ENCODE results near the gene TP63. TPM values are rescaled to one million over a fixed set of nuclear protein-coding genes. Genes with fewer than 3 reads are reported as not detected.

TP63 gene
- total and polyA plus RNA-seq, 2 donors (not counting 3 experiments of a cell fraction or from before 2014, with no cell fraction given), result not detected

GRCh38 chr3:189690237-189690636 is 59.0 kb downstream of the TP63 start:
- no peak for FAIRE-seq
- Histone ChIP-seq H3K4me3 (replicated peaks in 1 of 3; ENCODE audit: insufficient read depth in 1 of 3, low read depth in 1 of 3, low read length in 3 of 3) (no peak overlapping the region), H3K9me1 (replicated peaks; ENCODE audit: control insufficient read depth, extremely low read depth, insufficient read depth, low read length) (no peaks in the 10 kb centered on the region), H3K9ac (replicated peaks; ENCODE audit: extremely low read depth, insufficient read depth, low read length) (no peak overlapping the region), H3K79me2 (ENCODE audit: control insufficient read depth, insufficient read depth, low read length) (no peaks in the 10 kb centered on the region), H3K27ac (ENCODE audit: insufficient read depth, low read depth, low read length) (no peak overlapping the region), H3K4me2 (ENCODE audit: insufficient read depth, low read length) (no peak overlapping the region), H3K27me3 (ENCODE audit: control insufficient read depth in 2 of 2, insufficient read depth in 2 of 2, low read length in 2 of 2) (no peaks in the 10 kb centered on the region), H3K36me3 (ENCODE audit: control insufficient read depth in 2 of 2, extremely low read depth in 1 of 2, insufficient read depth in 2 of 2, low read length in 2 of 2) (no peaks in the 10 kb centered on the region), H4K20me1 (replicated peaks; ENCODE audit: control insufficient read depth, extremely low read depth, insufficient read depth, low read length) (no peaks in the 10 kb centered on the region), H3K4me1 (ENCODE audit: control insufficient read depth, extremely low read depth, insufficient read depth, low read length) (peaks cover 10% of the 10 kb centered on the region), H3K9me3 (replicated peaks; ENCODE audit: control insufficient read depth, insufficient read depth, low read length) (no peaks in the 10 kb centered on the region), H2AFZ (ENCODE audit: low read depth, low read length) (no peak overlapping the region)
- CTCF ChIA-PET, result interaction anchor here (0.8 kb wide), 1 partner anchor 8 kb away, joined by 4 read pairs; no protein-coding TSS in a partner anchor
- POLR2A ChIA-PET, result no interaction called here
- BruUV-seq (replicated peaks), result no TSS peak
- intact Hi-C loops (cut with micrococcal nuclease) (no loop called here), dilution Hi-C loops (cut with MboI; ENCODE audit: extremely low pct_ligation_motif_present, low sequenced_read_pairs) (no loop called here)
- DNase-seq (ENCODE audit: low read depth, low spot score), result no peak
- TF ChIP-seq, protein P1, sequence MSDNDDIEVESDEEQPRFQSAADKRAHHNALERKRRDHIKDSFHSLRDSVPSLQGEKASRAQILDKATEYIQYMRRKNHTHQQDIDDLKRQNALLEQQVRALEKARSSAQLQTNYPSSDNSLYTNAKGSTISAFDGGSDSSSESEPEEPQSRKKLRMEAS (IDR thresholded peaks at IDR 0.05; ENCODE audit: insufficient read depth, insufficient read length), result no peak
- no peak for TF ChIP-seq GATA2 (IDR thresholded peaks at IDR 0.05; ENCODE audit: insufficient read depth, insufficient read length, low read depth, low read length)
- TF ChIP-seq, protein P2, sequence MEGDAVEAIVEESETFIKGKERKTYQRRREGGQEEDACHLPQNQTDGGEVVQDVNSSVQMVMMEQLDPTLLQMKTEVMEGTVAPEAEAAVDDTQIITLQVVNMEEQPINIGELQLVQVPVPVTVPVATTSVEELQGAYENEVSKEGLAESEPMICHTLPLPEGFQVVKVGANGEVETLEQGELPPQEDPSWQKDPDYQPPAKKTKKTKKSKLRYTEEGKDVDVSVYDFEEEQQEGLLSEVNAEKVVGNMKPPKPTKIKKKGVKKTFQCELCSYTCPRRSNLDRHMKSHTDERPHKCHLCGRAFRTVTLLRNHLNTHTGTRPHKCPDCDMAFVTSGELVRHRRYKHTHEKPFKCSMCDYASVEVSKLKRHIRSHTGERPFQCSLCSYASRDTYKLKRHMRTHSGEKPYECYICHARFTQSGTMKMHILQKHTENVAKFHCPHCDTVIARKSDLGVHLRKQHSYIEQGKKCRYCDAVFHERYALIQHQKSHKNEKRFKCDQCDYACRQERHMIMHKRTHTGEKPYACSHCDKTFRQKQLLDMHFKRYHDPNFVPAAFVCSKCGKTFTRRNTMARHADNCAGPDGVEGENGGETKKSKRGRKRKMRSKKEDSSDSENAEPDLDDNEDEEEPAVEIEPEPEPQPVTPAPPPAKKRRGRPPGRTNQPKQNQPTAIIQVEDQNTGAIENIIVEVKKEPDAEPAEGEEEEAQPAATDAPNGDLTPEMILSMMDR (IDR thresholded peaks at IDR 0.05; ENCODE audit: extremely low read depth in 1 of 2, insufficient read depth in 1 of 2, low read depth in 1 of 2, low read length in 2 of 2), result no peak
- TF ChIP-seq JUN (IDR thresholded peaks at IDR 0.05; ENCODE audit: borderline replicate concordance, insufficient read depth, insufficient read length, low read depth), result no peak
- no peak for TF ChIP-seq EZH2 (IDR thresholded peaks at IDR 0.05; ENCODE audit: borderline replicate concordance, low read depth, low read length, severe bottlenecking)
- no peak for TF ChIP-seq POLR2AphosphoS5 (IDR thresholded peaks at IDR 0.05; ENCODE audit: insufficient read depth, low read depth, low read length)
- no peak for TF ChIP-seq POLR2A (IDR thresholded peaks at IDR 0.05; ENCODE audit: low read depth, low read length)
- no peak for TF ChIP-seq MYC (IDR thresholded peaks at IDR 0.05; ENCODE audit: low read depth, low read length)
- no peak for TF ChIP-seq FOS (IDR thresholded peaks at IDR 0.05; ENCODE audit: borderline replicate concordance, insufficient read depth, low read length)

Measured in endothelial cell of umbilical vein (primary cell).